GM18499 (cell line): Measurements from ENCODE around the gene RAB20.
"Not testable (repeated sequence)": the region's sequence is repeated elsewhere in the genome, so short reads cannot be mapped to it uniquely, and the experiment has no call there.

Experiments
- ATAC-seq: cut with Tn5 transposase; IDR thresholded peaks from one replicate; pipeline ENCODE4 v1.9.1; 2021; ENCODE audit warnings: moderate number of reproducible peaks; ENCODE audit not compliant: insufficient read depth, unreplicated experiment

RAB20 gene

DNA sequence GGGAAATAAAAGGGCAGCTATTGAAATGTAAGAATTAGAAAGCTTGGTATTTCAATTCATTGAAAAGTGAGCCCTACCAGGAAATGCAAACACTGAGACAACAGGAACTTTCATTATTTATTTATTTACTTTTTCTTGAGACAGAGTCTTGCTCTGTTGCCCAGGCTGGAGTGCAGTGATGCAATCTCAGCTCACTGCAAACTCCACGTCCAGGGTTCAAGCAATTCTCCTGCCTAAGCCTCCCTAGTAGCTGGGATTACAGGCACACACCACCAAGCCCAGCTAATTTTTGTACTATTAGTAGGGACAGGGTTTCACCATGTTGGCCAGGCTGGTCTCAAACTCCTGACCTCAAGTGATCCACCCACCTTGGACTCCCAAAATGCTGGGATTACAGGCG lies 29.3 kb downstream of the RAB20 start:
- ATAC-seq, result not testable (repeated sequence)

DNA sequence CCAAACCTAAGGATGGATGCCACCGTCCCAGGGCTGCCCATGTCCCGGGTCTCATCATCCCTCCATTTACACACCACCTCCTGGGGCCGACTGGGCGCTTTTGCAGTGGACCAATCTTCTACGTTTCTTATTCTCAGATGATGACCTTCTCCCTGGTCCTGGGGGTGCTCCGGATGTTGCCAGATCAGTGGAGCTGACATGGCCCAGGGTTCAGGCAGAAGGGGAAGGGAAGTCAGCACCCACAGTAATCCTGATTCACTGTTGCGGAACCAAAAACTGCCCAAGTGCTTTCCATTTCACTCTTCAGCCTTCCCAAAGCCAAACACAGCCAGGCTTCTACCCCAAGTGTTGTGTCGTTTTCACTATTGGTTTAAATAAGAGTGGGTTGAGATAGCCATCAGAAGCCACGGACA lies 29.8 kb downstream of the RAB20 start:
- ATAC-seq, result no peak

DNA sequence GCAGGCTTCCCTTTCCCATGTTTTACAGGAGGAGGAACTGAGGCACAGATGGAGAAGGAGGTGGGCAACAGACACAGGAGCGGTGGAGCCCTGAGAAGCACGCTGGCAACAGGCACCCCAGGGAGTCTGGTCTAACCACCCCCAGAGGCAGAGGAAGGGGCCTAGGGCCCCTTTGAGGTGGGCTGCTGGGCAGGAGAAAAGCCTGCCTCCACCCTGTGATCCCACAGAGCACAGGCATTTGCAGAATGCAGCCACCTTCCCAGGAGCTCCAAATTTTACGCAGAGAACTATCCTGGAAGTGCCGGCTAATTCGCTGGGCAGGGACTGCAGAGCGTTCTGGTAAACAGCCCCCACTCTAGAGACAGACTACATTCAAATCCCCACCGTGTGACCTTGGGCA lies 30.4 kb downstream of the RAB20 start:
- no peak for ATAC-seq

DNA sequence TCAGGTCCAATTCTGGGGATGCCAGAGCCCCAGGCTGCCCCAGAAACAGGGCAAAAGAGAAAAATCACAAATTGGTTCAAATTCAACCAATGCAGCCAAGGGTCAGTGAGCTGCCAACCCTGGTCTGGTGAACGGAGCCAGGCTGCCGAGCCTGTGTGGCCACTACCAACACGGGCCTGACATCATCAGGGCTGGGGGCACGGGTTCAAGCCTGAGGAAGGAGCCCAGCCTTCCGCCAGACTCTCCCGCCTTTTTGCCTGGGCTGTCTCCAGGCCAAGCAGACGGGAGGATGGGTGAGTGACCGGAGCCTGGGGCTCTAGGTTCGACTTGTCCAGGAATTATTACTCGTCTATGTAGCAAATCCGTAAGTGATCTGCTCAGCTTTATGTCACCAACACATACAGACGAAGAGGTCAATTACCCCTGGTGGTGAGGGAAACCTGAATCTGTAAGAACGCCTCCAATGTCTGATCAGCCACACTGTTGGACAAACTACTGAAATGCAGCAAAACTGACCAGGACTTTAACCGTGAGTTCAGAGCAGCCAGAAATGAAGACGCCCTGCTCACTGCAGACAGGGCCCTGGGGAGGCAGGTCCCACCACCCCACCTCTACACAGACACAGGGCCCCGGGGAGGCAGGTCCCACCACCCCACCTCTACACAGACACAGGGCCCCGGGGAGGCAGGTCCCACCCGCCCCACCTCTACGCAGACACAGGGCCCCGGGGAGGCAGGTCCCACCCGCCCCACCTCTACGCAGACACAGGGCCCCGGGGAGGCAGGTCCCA lies 31.8 kb downstream of the RAB20 start:
- ATAC-seq, result no peak

GRCh38 chr13:110528911-110529310 lies 32.6 kb downstream of the RAB20 start:
- ATAC-seq, result no peak

GRCh38 chr13:110528371-110528770 lies 33.2 kb downstream of the RAB20 start:
- ATAC-seq, result no peak

DNA sequence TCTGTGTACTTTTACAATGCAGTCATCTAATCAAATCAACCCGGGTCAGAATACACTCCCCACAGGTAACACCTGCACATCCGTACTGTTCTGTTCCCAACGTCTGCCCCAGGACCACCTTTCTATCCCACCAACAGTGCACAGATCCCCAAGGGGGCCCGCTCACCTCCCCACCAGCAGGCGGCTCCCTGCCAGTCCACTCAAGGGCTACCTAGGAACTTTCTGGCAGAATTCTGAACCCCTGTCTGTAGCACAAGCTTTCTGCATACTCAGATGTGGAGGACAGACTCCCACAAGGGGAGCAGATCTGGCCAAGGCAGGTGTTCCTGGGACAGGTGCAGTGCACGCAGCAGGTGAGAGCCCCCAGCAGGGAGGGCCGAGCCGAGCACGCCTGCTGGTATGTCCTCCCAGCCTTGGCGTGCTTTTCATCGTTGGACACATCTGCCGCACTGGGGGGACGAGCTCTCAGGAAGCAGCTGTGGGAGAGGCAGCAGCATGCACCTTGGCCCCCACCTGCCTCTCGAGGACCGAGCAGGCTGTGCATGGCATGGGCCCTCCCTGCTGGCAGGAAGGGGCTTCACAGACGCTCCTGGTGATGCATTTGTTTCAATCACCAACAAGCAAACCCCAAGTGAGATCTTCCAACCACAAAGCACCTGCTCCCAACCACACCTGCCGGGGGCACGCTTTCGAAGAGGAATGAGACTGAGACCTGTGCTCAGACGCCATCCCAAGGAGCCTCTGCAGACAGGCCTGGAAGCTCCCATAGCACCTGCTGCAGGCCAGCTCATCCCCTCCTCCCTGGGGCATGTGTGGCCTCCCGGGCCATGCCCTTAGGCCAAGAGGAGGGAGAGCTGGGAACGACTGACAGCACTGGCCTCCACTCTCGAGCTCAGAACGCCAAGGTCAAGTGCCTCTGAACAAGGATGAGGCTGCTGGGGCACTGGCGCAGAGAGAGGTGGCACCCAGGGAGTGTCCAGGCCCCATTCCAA lies 35.9 kb downstream of the RAB20 start:
- ATAC-seq, result peak; percentile 51

GRCh38 chr13:110524541-110525257 lies 36.8 kb downstream of the RAB20 start:
- no peak for ATAC-seq

DNA sequence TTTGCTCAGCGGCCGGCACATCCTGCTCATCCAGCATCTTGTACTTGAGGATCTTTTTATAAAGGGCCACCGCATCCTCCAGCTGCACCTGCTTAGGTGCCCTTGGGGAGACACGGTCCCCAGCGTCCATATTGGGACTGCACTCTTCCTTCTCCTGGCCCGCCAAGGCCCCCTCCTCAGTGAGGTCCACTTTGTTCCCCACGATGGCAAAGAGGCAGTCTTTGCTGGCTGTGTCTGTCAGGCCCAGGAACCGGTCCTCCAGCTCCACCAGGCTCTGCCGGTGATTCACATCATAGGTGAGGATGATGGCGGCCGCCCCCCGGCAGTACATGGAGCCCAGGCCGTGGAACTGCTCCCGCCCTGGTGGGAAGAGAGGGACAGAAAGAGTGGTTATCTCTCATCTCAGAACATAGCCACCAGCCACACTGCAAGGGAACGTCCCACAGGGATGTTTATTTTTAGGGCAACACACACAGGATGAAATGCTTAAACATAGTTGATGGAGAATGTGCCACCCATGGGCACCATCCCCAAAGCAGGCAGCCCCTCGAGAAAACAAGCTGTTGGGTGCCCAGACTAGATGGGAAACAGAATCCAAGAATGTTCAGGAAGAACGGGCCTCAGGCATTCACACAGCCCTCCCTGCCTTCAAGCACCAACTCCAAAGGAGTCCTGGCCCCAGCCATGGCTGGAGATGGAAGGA lies 37.5 kb downstream of the RAB20 start:
- ATAC-seq, result no peak

GRCh38 chr13:110523180-110523579 lies 38.3 kb downstream of the RAB20 start:
- ATAC-seq, result no peak

DNA sequence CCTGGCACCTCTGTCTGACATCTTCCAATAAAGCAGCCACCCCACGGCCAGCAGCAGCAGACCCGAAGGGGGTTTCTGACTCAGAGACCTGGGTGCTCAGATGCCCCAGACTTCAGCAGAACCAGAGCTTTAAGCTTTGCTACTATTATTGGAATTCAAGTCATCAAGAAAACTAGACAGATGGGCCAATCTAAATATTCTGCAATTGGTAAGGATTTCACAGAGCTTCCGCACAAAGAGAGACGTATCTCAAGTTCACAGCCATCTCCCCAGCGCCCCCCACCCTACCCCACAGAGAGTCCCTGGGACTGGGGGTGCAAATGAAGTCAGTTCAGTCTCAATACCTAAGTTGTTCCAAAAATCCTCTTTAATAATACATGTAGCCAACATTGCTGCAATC lies 38.8 kb downstream of the RAB20 start:
- no peak for ATAC-seq

DNA sequence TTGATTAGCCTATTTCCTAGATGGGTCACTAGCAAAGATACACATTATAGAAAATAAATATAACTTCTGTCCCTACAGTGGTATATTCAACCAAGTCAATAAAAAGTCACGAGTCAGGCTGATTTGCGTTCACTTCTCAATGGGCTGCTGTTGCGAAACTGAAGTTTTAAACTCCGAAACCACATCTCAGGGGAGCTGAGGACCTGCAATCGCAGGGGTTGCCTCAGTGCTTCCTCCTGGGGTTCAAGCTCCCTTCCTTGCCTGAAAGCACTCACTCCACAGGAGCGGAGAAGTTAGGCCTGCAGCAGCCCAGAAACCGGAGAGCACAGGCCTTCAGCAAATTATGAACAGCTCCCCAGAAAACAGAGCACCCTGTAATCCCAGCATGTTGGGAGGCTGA lies 39.6 kb downstream of the RAB20 start:
- ATAC-seq, result no peak

- no peak for ATAC-seq
Observed at GRCh38 chr13:110521296-110521680, 40.2 kb downstream of the RAB20 start.

GRCh38 chr13:110520431-110521295 lies 40.9 kb downstream of the RAB20 start:
- ATAC-seq, result no peak

DNA sequence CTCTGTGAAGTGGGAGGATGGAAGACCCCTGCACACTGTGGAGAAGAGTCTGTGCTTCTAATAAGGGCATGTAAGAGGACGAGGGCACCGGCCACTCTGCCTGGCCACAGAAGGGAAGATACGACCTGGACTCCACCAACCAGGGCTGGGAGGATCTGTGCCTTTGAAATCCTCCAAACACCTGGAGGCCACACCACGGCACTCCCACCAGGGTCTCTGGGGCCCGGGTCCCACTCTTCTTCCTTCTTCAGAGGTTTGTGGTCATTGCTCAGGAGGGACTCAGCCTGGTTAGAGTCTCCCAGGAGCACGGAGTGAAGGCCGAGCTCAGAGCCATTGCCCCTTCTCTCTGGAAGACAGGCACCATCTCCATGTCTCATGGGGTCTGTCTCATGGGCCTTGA lies 42.0 kb downstream of the RAB20 start:
- ATAC-seq, result no peak

DNA sequence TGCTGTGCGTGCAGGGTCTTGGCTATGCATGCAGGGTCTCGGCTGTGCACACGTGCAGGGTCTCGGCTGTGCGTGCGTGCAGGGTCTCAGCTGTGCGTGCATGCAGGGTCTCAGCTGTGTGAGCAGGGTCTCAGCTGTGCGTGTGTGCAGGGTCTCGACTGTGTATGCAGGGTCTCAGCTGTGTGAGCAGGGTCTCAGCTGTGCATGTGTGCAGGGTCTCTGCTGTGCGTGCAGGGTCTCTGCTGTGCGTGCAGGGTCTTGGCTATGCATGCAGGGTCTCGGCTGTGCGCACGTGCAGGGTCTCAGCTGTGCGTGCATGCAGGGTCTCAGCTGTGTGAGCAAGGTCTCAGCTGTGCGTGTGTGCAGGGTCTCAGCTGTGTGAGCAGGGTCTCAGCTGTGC lies 42.5 kb downstream of the RAB20 start:
- ATAC-seq, result no peak

- ATAC-seq, result no peak
Observed at GRCh38 chr13:110518571-110518970, 43.0 kb downstream of the RAB20 start.

DNA sequence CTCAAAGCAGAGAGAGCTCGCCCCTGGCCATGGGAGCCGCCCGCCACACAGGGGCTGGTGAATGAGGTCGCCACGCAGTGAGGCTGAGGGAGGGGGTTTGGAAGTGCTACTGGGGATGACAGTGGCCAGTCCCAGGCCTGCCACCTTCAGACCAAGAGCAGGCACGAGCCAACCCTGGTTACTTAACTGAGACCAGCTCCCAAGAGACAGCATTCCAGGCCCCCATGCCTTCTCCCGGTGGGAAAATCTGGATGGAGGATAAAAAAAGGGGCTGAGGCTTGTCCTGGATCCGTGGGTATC lies 43.3 kb downstream of the RAB20 start:
- ATAC-seq, result no peak

DNA sequence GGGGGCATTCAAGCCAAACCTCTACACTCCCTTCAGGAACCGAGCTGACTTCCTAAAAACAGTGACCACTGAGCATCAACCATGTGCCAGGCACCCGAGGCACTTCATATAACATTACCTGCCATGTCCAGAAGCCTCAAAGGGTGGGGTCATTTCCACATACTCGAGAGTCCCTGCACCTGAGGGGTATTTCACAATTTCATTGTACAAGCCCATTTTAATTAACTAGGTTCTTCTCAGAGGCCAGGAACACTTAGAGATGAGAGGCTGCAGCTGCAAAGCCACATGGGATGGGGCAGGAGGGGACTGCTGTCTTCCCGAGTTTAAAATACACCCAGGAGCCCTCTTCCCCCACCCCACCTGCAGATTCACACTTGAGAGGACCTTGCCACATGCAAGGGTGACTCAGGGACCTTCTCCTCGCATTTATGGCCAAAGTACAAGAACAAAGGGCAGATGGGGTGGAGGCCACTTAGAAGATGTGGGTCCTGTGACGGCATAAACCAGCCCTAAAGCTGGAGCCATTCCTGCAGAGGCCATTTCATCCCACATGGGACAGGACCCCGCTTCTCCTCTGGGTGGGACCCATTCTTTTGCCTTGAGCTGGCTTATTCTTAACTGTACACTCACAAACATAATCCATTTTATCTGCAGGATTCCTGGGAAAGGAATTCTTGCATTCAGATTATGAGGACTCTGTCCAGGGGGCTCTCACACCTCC lies 43.9 kb downstream of the RAB20 start:
- no peak for ATAC-seq
